ENCODE results near the gene TXNDC16.

Gene TXNDC16

DNA sequence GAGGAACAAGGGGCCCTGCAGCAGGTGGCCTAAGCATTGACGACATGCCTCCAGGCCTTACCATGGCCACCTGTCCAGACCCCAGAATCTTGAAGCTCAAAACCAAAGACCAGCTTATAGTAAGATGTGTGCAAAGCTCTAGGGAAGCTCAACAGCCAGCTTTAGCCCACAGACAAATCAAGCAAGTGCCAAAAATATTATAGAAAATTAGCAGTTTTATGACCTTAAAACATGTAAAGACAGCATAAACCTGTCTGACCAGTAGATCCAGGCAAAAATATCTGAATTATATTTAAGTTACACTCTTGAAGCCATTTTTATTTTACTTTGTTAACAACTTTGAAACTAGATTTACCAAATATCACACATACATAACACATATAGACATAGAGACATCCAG lies 90.6 kb downstream of the TXNDC16 start:
- no peak for ATAC-seq (ENCODE audit: low read depth)
- Histone ChIP-seq H3K4me3 (ENCODE audit: severe bottlenecking) (no peak overlapping the region), H3K36me3 (ENCODE audit: low read depth) (no peaks in the 10 kb centered on the region), H3K9me3 (ENCODE audit: severe bottlenecking) (no peaks in the 10 kb centered on the region), H3K27ac (ENCODE audit: poor library complexity, severe bottlenecking) (no peak overlapping the region), H3K27me3 (ENCODE audit: insufficient read depth, poor library complexity, severe bottlenecking) (no peaks in the 10 kb centered on the region), H3K4me1 (ENCODE audit: insufficient read depth, poor library complexity, severe bottlenecking) (peaks cover 27% of the 10 kb centered on the region)
- no peak for DNase-seq (ENCODE audit: low spot score)
- TF ChIP-seq, protein P1, sequence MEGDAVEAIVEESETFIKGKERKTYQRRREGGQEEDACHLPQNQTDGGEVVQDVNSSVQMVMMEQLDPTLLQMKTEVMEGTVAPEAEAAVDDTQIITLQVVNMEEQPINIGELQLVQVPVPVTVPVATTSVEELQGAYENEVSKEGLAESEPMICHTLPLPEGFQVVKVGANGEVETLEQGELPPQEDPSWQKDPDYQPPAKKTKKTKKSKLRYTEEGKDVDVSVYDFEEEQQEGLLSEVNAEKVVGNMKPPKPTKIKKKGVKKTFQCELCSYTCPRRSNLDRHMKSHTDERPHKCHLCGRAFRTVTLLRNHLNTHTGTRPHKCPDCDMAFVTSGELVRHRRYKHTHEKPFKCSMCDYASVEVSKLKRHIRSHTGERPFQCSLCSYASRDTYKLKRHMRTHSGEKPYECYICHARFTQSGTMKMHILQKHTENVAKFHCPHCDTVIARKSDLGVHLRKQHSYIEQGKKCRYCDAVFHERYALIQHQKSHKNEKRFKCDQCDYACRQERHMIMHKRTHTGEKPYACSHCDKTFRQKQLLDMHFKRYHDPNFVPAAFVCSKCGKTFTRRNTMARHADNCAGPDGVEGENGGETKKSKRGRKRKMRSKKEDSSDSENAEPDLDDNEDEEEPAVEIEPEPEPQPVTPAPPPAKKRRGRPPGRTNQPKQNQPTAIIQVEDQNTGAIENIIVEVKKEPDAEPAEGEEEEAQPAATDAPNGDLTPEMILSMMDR (IDR thresholded peaks at IDR 0.05; ENCODE audit: poor library complexity, severe bottlenecking), result no peak

DNA sequence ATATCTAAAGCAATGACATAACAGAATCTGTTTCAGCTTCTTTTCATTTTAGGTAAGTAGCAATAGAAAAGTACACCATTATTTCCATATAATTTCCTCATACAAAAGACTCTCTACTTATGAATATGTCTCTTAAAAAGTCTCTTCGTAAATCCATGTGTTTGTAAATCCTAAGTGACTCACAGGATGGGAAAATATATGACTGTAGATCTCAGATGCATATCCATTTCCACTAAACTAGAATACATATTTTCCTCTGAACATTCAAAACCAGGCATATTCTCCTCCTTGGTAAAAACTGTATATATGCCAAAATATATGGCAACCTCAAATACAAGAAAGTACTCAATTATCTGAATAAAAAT lies 93.6 kb downstream of the TXNDC16 start:
- Histone ChIP-seq H3K4me1 (ENCODE audit: insufficient read depth, poor library complexity, severe bottlenecking) (peaks cover 39% of the 10 kb centered on the region), H3K27me3 (ENCODE audit: insufficient read depth, poor library complexity, severe bottlenecking) (no peaks in the 10 kb centered on the region), H3K27ac (ENCODE audit: poor library complexity, severe bottlenecking) (peak overlapping the region; percentile 93), H3K4me3 (ENCODE audit: severe bottlenecking) (no peak overlapping the region), H3K36me3 (ENCODE audit: low read depth) (no peaks in the 10 kb centered on the region), H3K9me3 (ENCODE audit: severe bottlenecking) (no peaks in the 10 kb centered on the region)
- ATAC-seq (ENCODE audit: low read depth) (peak; percentile 32), DNase-seq (ENCODE audit: low spot score) (no peak)
- TF ChIP-seq, protein P1 (IDR thresholded peaks at IDR 0.05; ENCODE audit: poor library complexity, severe bottlenecking), result no peak

DNA sequence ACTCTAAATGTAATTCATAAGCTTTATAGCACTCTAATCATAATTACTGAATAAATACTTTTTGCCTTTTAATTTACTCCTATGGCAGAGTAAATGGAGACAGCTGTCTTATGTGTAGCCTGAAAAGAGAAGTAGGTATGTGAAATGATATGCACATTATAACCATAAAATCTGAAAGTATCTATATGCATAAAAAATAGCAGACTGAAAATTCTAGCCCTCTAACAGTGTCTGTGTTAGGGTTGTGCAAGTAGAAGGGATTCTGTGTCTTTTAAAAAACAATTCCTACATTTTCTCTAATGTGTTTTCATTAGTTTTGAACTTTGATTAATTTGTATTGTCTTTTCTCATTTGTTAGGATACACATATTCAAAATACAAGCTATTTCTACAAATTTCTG lies 94.9 kb downstream of the TXNDC16 start:
- H3K27me3 ChIP-seq (ENCODE audit: insufficient read depth, poor library complexity, severe bottlenecking), result no peaks in the 10 kb centered on the region
- peaks cover 39% of the 10 kb centered on the region for H3K4me1 ChIP-seq (ENCODE audit: insufficient read depth, poor library complexity, severe bottlenecking)
- no peaks in the 10 kb centered on the region for H3K36me3 ChIP-seq (ENCODE audit: low read depth)
- TF ChIP-seq, protein P1 (IDR thresholded peaks at IDR 0.05; ENCODE audit: poor library complexity, severe bottlenecking), result no peak
- no peak for DNase-seq (ENCODE audit: low spot score)
- no peaks in the 10 kb centered on the region for H3K9me3 ChIP-seq (ENCODE audit: severe bottlenecking)
- no peak overlapping the region for H3K4me3 ChIP-seq (ENCODE audit: severe bottlenecking)
- H3K27ac ChIP-seq (ENCODE audit: poor library complexity, severe bottlenecking), result peak overlapping the region; percentile 93
- no peak for ATAC-seq (ENCODE audit: low read depth)

DNA sequence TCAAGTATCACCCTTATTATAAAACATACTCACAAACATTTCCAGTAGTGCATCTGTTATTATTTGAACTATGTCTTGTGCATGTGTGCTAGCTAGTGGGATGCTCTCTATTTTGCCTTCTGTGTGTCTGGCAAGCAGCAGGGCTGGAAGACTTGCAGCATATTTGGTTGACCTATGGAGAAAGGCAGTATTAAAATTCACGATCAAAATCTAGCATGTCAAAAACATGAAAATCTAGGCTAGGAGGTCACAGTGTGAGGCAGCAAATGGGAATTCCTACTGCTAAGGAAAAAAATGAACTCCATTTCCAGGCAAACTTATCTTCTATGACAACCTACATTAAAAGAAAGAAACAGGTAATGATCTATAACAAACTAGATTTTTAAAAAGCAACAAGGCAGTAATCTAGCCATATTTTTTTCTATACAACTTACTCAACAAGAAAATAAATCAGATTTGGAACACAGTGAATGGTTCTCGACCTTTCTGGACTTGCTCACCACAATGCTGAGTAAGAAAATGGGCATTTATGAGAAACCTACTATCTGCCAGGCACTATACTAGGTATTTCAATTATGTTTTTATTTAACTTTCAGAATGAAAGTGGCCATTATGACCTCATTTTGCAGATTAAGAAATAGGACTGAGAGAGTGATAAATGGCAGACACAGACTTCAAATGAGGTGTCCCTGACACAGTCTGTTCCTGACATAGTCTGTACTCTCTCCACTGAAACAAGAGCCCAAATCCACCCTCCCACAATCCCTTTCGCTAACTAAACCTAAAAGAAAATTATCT lies 96.8 kb downstream of the TXNDC16 start:
- H3K4me3 ChIP-seq (ENCODE audit: severe bottlenecking), result no peak overlapping the region

More for the DNA sequence above, 96.8 kb downstream of the TXNDC16 start:
- no peaks in the 10 kb centered on the region for H3K9me3 ChIP-seq (ENCODE audit: severe bottlenecking)
- no peaks in the 10 kb centered on the region for H3K36me3 ChIP-seq (ENCODE audit: low read depth)
- peak; percentile 28; the same call in 1 of the 3 replicates for ATAC-seq (ENCODE audit: low read depth)
- H3K27ac ChIP-seq (ENCODE audit: poor library complexity, severe bottlenecking), result peak overlapping the region; percentile 93
- peaks cover 39% of the 10 kb centered on the region for H3K4me1 ChIP-seq (ENCODE audit: insufficient read depth, poor library complexity, severe bottlenecking)
- H3K27me3 ChIP-seq (ENCODE audit: insufficient read depth, poor library complexity, severe bottlenecking), result no peaks in the 10 kb centered on the region
- no peak for DNase-seq (ENCODE audit: low spot score)
- TF ChIP-seq, protein P1 (IDR thresholded peaks at IDR 0.05; ENCODE audit: poor library complexity, severe bottlenecking), result no peak
